ENCODE measurements around the gene MED14.

The MED14 gene

DNA sequence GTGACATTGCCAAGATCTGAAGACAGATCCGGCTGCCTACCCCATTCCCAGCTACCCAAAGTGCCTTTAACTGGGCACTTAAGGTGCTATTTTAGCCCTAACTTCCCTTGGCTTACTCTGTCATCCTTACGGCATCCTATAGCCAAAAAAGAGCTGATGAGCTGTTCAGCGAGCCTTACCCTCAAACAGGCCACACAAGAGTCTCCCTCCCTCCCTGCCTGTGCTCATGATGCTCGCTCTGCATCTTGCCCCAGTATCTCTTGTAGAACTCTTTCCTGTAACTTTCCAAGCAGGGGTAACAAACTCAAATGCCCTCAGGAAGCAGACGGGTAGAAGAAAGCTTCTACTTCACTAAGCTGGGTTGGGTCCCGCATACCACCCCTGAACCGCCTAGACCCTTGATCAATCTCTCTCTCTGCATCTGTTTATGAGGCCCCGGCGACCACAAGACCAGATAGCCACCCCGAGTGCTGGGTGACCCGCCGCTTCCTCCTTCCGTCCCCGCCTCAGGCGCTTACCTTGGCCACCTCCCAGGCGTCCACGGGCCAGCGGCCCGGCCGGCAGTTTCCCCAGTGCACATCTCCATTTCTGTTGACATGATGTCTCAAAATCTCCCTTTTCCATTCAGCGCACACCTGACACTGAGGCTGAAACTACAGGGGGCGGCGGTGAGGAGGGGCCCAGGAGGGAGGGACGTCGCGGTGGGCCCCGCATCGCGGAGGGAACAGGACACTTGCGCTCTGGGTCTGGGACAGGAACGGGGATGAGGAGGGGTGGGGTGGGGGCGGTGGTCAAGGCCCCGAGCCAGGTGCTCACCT, 88.6 kb downstream of the MED14 start:
- Histone ChIP-seq H3K4me3 (ENCODE audit: low read length in 2 of 2) (peak overlapping the region; percentile 74 to 94), H2BK12ac (ENCODE audit: low read length) (no peak overlapping the region), H3K4me1 (ENCODE audit: control insufficient read depth in 2 of 2, insufficient read depth in 1 of 2, low read depth in 1 of 2, low read length in 2 of 2) (peaks cover 0 to 3% of the 10 kb centered on the region in 2 donors), H3K23ac (ENCODE audit: low read depth, low read length, poor library complexity) (no peak overlapping the region), H2AFZ (ENCODE audit: low read length) (peak overlapping the region; percentile 93), H4K91ac (ENCODE audit: low read depth, low read length, poor library complexity) (no peak overlapping the region), H3K36me3 (replicated peaks in 1 of 2; ENCODE audit: control insufficient read depth in 2 of 2, insufficient read depth in 2 of 2, low read length in 2 of 2) (peaks cover 0 to 24% of the 10 kb centered on the region in 2 donors), H2BK15ac (ENCODE audit: low read length) (no peak overlapping the region), H3K27ac (replicated peaks; ENCODE audit: low read length) (no peak overlapping the region), H3K79me1 (ENCODE audit: low read depth, low read length) (peaks cover 3% of the 10 kb centered on the region), H3K27me3 (ENCODE audit: control insufficient read depth in 3 of 3, insufficient read depth in 3 of 3, low read depth in 1 of 3, low read length in 3 of 3) (no peaks in the 10 kb centered on the region), H3K18ac (ENCODE audit: low read length) (peak overlapping the region; percentile 38), H2BK120ac (ENCODE audit: low read depth, low read length) (no peak overlapping the region), H3K9me3 (replicated peaks in 1 of 2; ENCODE audit: control insufficient read depth in 2 of 2, insufficient read depth in 1 of 2, low read depth in 1 of 2, low read length in 2 of 2) (no peaks in the 10 kb centered on the region), H3K4me2 (ENCODE audit: insufficient read depth, low read length, poor library complexity, severe bottlenecking) (peak overlapping the region; percentile 54), H3K14ac (ENCODE audit: low read length) (no peak overlapping the region), H3K4ac (ENCODE audit: low read length) (no peak overlapping the region), H3K9ac (ENCODE audit: low read depth, low read length, poor library complexity) (peak overlapping the region; percentile 60), H2AK5ac (ENCODE audit: low read depth, low read length) (no peak overlapping the region), H4K8ac (ENCODE audit: low read depth, low read length) (no peak overlapping the region), H2BK5ac (ENCODE audit: low read length) (no peak overlapping the region)
- peak; percentile 15 for DNase-seq (ENCODE audit: low spot score)
- WGBS, 2 donors (ENCODE audit: extremely low coverage in 2 of 2, insufficient read length in 2 of 2, insufficient replicate concordance in 1 of 2): no CpG with 5 or more reads among the region's 33 CpGs

DNA sequence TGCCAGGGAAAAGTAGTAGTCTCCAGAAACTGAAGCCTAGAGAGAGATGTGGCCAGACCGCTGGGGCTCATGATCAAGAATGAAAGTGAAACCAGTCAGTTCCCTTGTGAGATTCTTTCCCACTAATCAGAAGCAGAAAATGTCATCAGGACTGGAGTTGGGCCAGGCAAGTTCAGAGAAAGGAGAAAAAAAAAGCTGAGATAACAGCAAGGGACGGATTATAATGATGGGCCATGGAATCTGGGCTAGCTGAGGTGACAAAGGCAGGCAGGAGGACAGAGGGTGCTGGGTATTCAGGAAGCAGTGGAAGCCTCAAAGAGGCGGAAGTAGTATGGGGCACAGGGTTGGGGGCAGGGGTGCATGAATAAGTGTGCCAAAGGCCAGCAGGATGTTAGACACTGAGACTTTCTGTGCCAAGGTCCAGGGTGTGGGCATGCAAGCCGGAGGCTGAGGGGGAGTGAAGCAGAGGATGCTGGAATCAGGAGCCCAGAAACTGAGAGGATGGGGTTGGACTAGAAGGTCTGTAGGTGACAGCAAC, 90.5 kb downstream of the MED14 start:
- Histone ChIP-seq H3K27me3 (ENCODE audit: control insufficient read depth in 3 of 3, insufficient read depth in 3 of 3, low read depth in 1 of 3, low read length in 3 of 3) (no peaks in the 10 kb centered on the region), H3K9ac (ENCODE audit: low read depth, low read length, poor library complexity) (no peak overlapping the region), H3K4me3 (ENCODE audit: low read length in 2 of 2) (no peak overlapping the region), H3K9me3 (replicated peaks in 1 of 2; ENCODE audit: control insufficient read depth in 2 of 2, insufficient read depth in 1 of 2, low read depth in 1 of 2, low read length in 2 of 2) (no peaks in the 10 kb centered on the region), H3K79me1 (ENCODE audit: low read depth, low read length) (peaks cover 3% of the 10 kb centered on the region), H3K14ac (ENCODE audit: low read length) (no peak overlapping the region), H2BK5ac (ENCODE audit: low read length) (no peak overlapping the region), H4K91ac (ENCODE audit: low read depth, low read length, poor library complexity) (no peak overlapping the region), H3K27ac (replicated peaks; ENCODE audit: low read length) (no peak overlapping the region), H2BK12ac (ENCODE audit: low read length) (no peak overlapping the region), H3K4me1 (ENCODE audit: control insufficient read depth in 2 of 2, insufficient read depth in 1 of 2, low read depth in 1 of 2, low read length in 2 of 2) (peaks cover 0 to 3% of the 10 kb centered on the region in 2 donors), H3K4me2 (ENCODE audit: insufficient read depth, low read length, poor library complexity, severe bottlenecking) (no peak overlapping the region), H3K36me3 (replicated peaks in 1 of 2; ENCODE audit: control insufficient read depth in 2 of 2, insufficient read depth in 2 of 2, low read length in 2 of 2) (peaks cover 0 to 8% of the 10 kb centered on the region in 2 donors), H2BK15ac (ENCODE audit: low read length) (no peak overlapping the region), H3K4ac (ENCODE audit: low read length) (no peak overlapping the region), H2AFZ (ENCODE audit: low read length) (no peak overlapping the region), H2BK120ac (ENCODE audit: low read depth, low read length) (no peak overlapping the region), H3K18ac (ENCODE audit: low read length) (no peak overlapping the region), H4K8ac (ENCODE audit: low read depth, low read length) (no peak overlapping the region), H3K23ac (ENCODE audit: low read depth, low read length, poor library complexity) (no peak overlapping the region), H2AK5ac (ENCODE audit: low read depth, low read length) (no peak overlapping the region)
- WGBS, 2 donors (ENCODE audit: extremely low coverage in 2 of 2, insufficient read length in 2 of 2, insufficient replicate concordance in 1 of 2): no CpG with 5 or more reads among the region's 4 CpGs
- DNase-seq (ENCODE audit: low spot score): no peak

DNA sequence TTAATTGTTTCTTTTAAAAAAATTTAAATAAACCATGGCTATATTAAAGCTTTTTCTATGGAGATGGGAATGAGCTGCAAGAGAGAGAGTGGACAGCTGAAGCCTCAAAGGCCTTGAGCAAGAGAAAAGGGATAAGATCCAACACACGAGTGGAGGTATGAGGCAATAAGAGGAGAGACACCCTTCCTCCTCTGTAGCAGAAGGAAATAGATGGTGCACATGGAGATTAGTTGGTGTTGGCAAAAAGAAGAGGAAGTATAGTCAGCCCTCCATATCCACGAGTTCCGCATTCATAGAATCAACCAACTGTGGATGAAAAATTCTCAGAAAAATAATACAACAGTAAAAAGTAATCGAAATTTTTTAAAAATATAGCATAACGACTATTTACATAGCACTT, 91.2 kb downstream of the MED14 start:
- Histone ChIP-seq H3K4me2 (ENCODE audit: insufficient read depth, low read length, poor library complexity, severe bottlenecking) (no peak overlapping the region), H3K27me3 (ENCODE audit: control insufficient read depth in 3 of 3, insufficient read depth in 3 of 3, low read depth in 1 of 3, low read length in 3 of 3) (no peaks in the 10 kb centered on the region), H3K18ac (ENCODE audit: low read length) (no peak overlapping the region), H3K79me1 (ENCODE audit: low read depth, low read length) (peaks cover 3% of the 10 kb centered on the region), H2AFZ (ENCODE audit: low read length) (no peak overlapping the region), H3K27ac (replicated peaks; ENCODE audit: low read length) (no peak overlapping the region), H3K4me1 (ENCODE audit: control insufficient read depth in 2 of 2, insufficient read depth in 1 of 2, low read depth in 1 of 2, low read length in 2 of 2) (peaks cover 0 to 3% of the 10 kb centered on the region in 2 donors), H3K9me3 (replicated peaks in 1 of 2; ENCODE audit: control insufficient read depth in 2 of 2, insufficient read depth in 1 of 2, low read depth in 1 of 2, low read length in 2 of 2) (no peaks in the 10 kb centered on the region), H3K14ac (ENCODE audit: low read length) (no peak overlapping the region), H4K91ac (ENCODE audit: low read depth, low read length, poor library complexity) (no peak overlapping the region), H3K4ac (ENCODE audit: low read length) (no peak overlapping the region), H2BK12ac (ENCODE audit: low read length) (no peak overlapping the region), H2BK15ac (ENCODE audit: low read length) (no peak overlapping the region), H3K36me3 (replicated peaks in 1 of 2; ENCODE audit: control insufficient read depth in 2 of 2, insufficient read depth in 2 of 2, low read length in 2 of 2) (peaks cover 1 to 12% of the 10 kb centered on the region in 2 donors), H3K23ac (ENCODE audit: low read depth, low read length, poor library complexity) (no peak overlapping the region), H4K8ac (ENCODE audit: low read depth, low read length) (no peak overlapping the region), H2BK5ac (ENCODE audit: low read length) (no peak overlapping the region), H2BK120ac (ENCODE audit: low read depth, low read length) (no peak overlapping the region), H3K9ac (ENCODE audit: low read depth, low read length, poor library complexity) (no peak overlapping the region), H3K4me3 (ENCODE audit: low read length in 2 of 2) (no peak overlapping the region), H2AK5ac (ENCODE audit: low read depth, low read length) (no peak overlapping the region)
- DNase-seq (ENCODE audit: low spot score): no peak
- WGBS, 2 donors (ENCODE audit: extremely low coverage in 2 of 2, insufficient read length in 2 of 2, insufficient replicate concordance in 1 of 2): no CpG with 5 or more reads among the region's 5 CpGs

DNA sequence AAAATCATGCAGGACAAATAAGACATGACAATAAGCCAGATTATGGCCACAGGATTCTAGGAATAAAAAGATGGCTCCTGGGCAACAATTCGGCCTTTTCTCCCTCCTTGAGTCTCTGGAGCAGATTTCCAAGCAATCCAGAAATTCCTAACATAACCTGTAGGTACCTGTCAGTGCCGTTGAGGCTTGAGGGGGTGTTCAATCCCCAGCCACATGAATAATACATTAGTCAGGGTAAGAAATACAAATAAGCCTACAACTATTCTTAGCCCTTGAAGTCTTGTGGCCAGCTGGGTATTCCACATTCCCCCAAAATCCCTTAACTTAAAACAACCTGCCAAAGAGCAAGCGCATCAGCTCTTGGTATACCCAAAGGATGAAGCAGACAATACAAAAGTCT, 97.7 kb downstream of the MED14 start:
- no peaks in the 10 kb centered on the region for H3K4me1 ChIP-seq (ENCODE audit: control insufficient read depth in 2 of 2, insufficient read depth in 1 of 2, low read depth in 1 of 2, low read length in 2 of 2)
- H3K4me3 ChIP-seq (ENCODE audit: low read length in 2 of 2): no peak overlapping the region
- no peak overlapping the region for H2BK120ac ChIP-seq (ENCODE audit: low read depth, low read length)
- H2BK5ac ChIP-seq (ENCODE audit: low read length): no peak overlapping the region
- peaks cover 8 to 51% of the 10 kb centered on the region in 2 donors for H3K36me3 ChIP-seq (replicated peaks in 1 of 2; ENCODE audit: control insufficient read depth in 2 of 2, insufficient read depth in 2 of 2, low read length in 2 of 2)
- DNase-seq (ENCODE audit: low spot score): no peak
- H3K27ac ChIP-seq (replicated peaks; ENCODE audit: low read length): no peak overlapping the region
- no peaks in the 10 kb centered on the region for H3K9me3 ChIP-seq (replicated peaks in 1 of 2; ENCODE audit: control insufficient read depth in 2 of 2, insufficient read depth in 1 of 2, low read depth in 1 of 2, low read length in 2 of 2)
- no peak overlapping the region for H2AK5ac ChIP-seq (ENCODE audit: low read depth, low read length)
- H3K23ac ChIP-seq (ENCODE audit: low read depth, low read length, poor library complexity): no peak overlapping the region
- no peak overlapping the region for H4K91ac ChIP-seq (ENCODE audit: low read depth, low read length, poor library complexity)
- H3K4me2 ChIP-seq (ENCODE audit: insufficient read depth, low read length, poor library complexity, severe bottlenecking): no peak overlapping the region
- H3K9ac ChIP-seq (ENCODE audit: low read depth, low read length, poor library complexity): no peak overlapping the region
- H3K4ac ChIP-seq (ENCODE audit: low read length): no peak overlapping the region
- no peak overlapping the region for H3K14ac ChIP-seq (ENCODE audit: low read length)
- no peaks in the 10 kb centered on the region for H3K27me3 ChIP-seq (ENCODE audit: control insufficient read depth in 3 of 3, insufficient read depth in 3 of 3, low read depth in 1 of 3, low read length in 3 of 3)
- no peak overlapping the region for H2BK15ac ChIP-seq (ENCODE audit: low read length)
- no peak overlapping the region for H3K18ac ChIP-seq (ENCODE audit: low read length)
- no CpG with 5 or more reads among the region's 3 CpGs for WGBS, 2 donors (ENCODE audit: extremely low coverage in 2 of 2, insufficient read length in 2 of 2, insufficient replicate concordance in 1 of 2)
- H2AFZ ChIP-seq (ENCODE audit: low read length): no peak overlapping the region
- H4K8ac ChIP-seq (ENCODE audit: low read depth, low read length): no peak overlapping the region
- H3K79me1 ChIP-seq (ENCODE audit: low read depth, low read length): no peaks in the 10 kb centered on the region
- H2BK12ac ChIP-seq (ENCODE audit: low read length): no peak overlapping the region
